GM18519 (cell line): ENCODE measurements around the gene GRIK4.
A peak's percentile ranks its signal among the peaks of the same experiment; 100 is the strongest.
"Not testable (repeated sequence)": the region's sequence is repeated elsewhere in the genome, so short reads cannot be mapped to it uniquely, and the experiment has no call there.

Source experiments
- ATAC-seq: cut with Tn5 transposase; IDR thresholded peaks from one replicate; pipeline ENCODE4 v1.9.1; 2021; ENCODE audit warnings: mild to moderate bottlenecking, moderate library complexity; ENCODE audit not compliant: unreplicated experiment, low FRiP score

Gene GRIK4

GRCh38 chr11:120597250-120598215 lies 86.0 kb downstream of the GRIK4 start:
- ATAC-seq: no peak

- no peak for ATAC-seq
Observed at GRCh38 chr11:120598517-120599257, 87.1 kb downstream of the GRIK4 start.

GRCh38 chr11:120599816-120600420 lies 88.4 kb downstream of the GRIK4 start:
- ATAC-seq: no peak

- ATAC-seq: no peak
Observed at GRCh38 chr11:120601536-120601935, 90.0 kb downstream of the GRIK4 start.

GRCh38 chr11:120603071-120603470 lies 91.5 kb downstream of the GRIK4 start:
- no peak for ATAC-seq

GRCh38 chr11:120605469-120605868 lies 93.9 kb downstream of the GRIK4 start:
- no peak for ATAC-seq

GRCh38 chr11:120606211-120607010 lies 94.9 kb downstream of the GRIK4 start:
- no peak for ATAC-seq

- ATAC-seq: no peak
Observed at GRCh38 chr11:120608061-120608460, 96.5 kb downstream of the GRIK4 start.

GRCh38 chr11:120608760-120609211 lies 97.2 kb downstream of the GRIK4 start:
- no peak for ATAC-seq

GRCh38 chr11:120610111-120610510 lies 98.6 kb downstream of the GRIK4 start:
- no peak for ATAC-seq

- no peak for ATAC-seq
Observed at GRCh38 chr11:120611581-120611980, 100.0 kb downstream of the GRIK4 start.

GRCh38 chr11:120612513-120613263 lies 101.1 kb downstream of the GRIK4 start:
- peak; percentile 90 for ATAC-seq

GRCh38 chr11:120613264-120614226 lies 102.0 kb downstream of the GRIK4 start:
- no peak for ATAC-seq

GRCh38 chr11:120615391-120615790 lies 103.8 kb downstream of the GRIK4 start:
- no peak for ATAC-seq

GRCh38 chr11:120618399-120618798 lies 106.9 kb downstream of the GRIK4 start:
- ATAC-seq: no peak

GRCh38 chr11:120622189-120622875 lies 110.8 kb downstream of the GRIK4 start:
- no peak for ATAC-seq

- ATAC-seq: not testable (repeated sequence)
Observed at GRCh38 chr11:120624992-120625391, 113.4 kb downstream of the GRIK4 start.

GRCh38 chr11:120625565-120625964 lies 114.0 kb downstream of the GRIK4 start:
- no peak for ATAC-seq
